Karpas-422 (cell line): ENCODE measurements around the gene UBTD2. TPM values are rescaled to one million over a fixed set of nuclear protein-coding genes. Genes with fewer than 3 reads are reported as not detected.
A peak's percentile ranks its signal among the peaks of the same experiment; 100 is the strongest.

ENCODE experiments used
- DNase-seq: peaks from one replicate; pipeline ENCODE4 v3.0.0-alpha.2; 2015
- H2AFZ ChIP-seq: fragments of 200-600 bp; sonication (generic); 2 replicates; pipeline ENCODE4 v1.6.1; 2014; ENCODE audit warnings: antibody characterized with exemption, low read length, mixed read lengths
- H3K27ac ChIP-seq: fragments of 200-600 bp; sonication (generic); 2 replicates; pipeline ENCODE4 v1.5.1; 2014; ENCODE audit warnings: mild to moderate bottlenecking, low read length, moderate library complexity
- H3K27me3 ChIP-seq: fragments of 200-600 bp; sonication (generic); 2 replicates; pipeline ENCODE4 v1.6.1; 2014; ENCODE audit warnings: low read length, mixed read lengths
- H3K36me3 ChIP-seq: fragments of 200-600 bp; sonication (generic); 2 replicates; pipeline ENCODE4 v1.6.1; 2014; ENCODE audit warnings: low read length, mixed read lengths; ENCODE audit not compliant: insufficient read depth
- H3K4me1 ChIP-seq: fragments of 200-600 bp; sonication (generic); 2 replicates; pipeline ENCODE4 v1.6.1; 2014; ENCODE audit warnings: mild to moderate bottlenecking, low read length, mixed read lengths
- H3K4me2 ChIP-seq: fragments of 200-600 bp; sonication (generic); 2 replicates; pipeline ENCODE4 v1.6.1; 2014; ENCODE audit warnings: low read length, low read depth, mild to moderate bottlenecking; ENCODE audit not compliant: poor library complexity, severe bottlenecking
- H3K4me3 ChIP-seq: fragments of 200-600 bp; sonication (generic); 2 replicates; pipeline ENCODE4 v1.5.1; 2014; ENCODE audit warnings: mild to moderate bottlenecking, antibody characterized with exemption, low read length, mixed read lengths
- H3K79me2 ChIP-seq: fragments of 200-600 bp; sonication (generic); 2 replicates; pipeline ENCODE4 v1.6.1; 2014; ENCODE audit warnings: mild to moderate bottlenecking, low read length, mixed read lengths
- H3K9ac ChIP-seq: fragments of 200-600 bp; sonication (generic); 2 replicates; pipeline ENCODE4 v1.6.0; 2014; ENCODE audit warnings: low read length
- H3K9me2 ChIP-seq: fragments of 200-600 bp; sonication (generic), shearing (Covaris generic); replicated peaks from 2 replicates; pipeline ENCODE4 v1.6.0; 2014; ENCODE audit warnings: mild to moderate bottlenecking, low read length, moderate library complexity; ENCODE audit not compliant: insufficient read depth
- H3K9me3 ChIP-seq: fragments of 300-700, 200-600 bp; sonication (generic); 2 replicates; pipeline ENCODE4 v1.6.1; 2014; ENCODE audit warnings: low read length, mixed read lengths
- H4K20me1 ChIP-seq: fragments of 200-600 bp; sonication (generic); 2 replicates; pipeline ENCODE4 v1.6.1; 2014; ENCODE audit warnings: mild to moderate bottlenecking, antibody characterized with exemption, low read length, low read depth; ENCODE audit not compliant: insufficient read depth
- total RNA-seq: library from RNA; depleted of rRNA; stranded (reverse); fragments of >200 nt; shearing (Covaris generic); gene quantifications from 2 replicates; pipeline ENCODE4 v1.2.3, GENCODE V29; 2014; ENCODE audit warnings: low replicate concordance

The UBTD2 gene
- total RNA-seq, 1 experiment from 2014 or later: 15.1 TPM

DNA sequence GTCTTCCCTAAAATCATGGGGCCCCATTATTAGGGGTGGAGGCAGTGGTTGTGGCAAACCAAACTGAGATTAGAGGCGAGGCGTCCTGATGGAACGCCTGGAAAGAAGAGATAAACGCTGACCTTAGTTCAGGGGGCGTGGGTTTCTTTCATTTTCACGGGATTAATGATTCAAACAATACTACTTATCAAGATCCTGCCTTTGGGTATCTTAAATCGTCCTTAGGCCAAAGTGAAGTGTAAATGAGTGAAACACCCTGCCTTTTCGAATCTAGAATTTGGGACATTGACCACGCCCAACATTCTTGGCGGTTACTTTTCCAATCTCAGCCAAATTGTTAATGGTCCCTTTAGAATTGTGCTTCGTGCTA lies 1.0 kb upstream of the UBTD2 start:
- no peaks in the 10 kb centered on the region for H3K9me2 ChIP-seq
- H3K9me3 ChIP-seq: no peaks in the 10 kb centered on the region
- peaks cover 29% of the 10 kb centered on the region for H3K4me1 ChIP-seq
- peak overlapping the region; percentile 75 for H3K4me3 ChIP-seq
- DNase-seq: no peak
- no peak overlapping the region for H3K27ac ChIP-seq
- peak overlapping the region; percentile 90 for H3K4me2 ChIP-seq
- peaks cover under 1% of the 10 kb centered on the region; the same call in 1 of the 2 replicates for H3K36me3 ChIP-seq
- H3K27me3 ChIP-seq: no peaks in the 10 kb centered on the region
- peaks cover 39% of the 10 kb centered on the region for H3K79me2 ChIP-seq
- H2AFZ ChIP-seq: peak overlapping the region; percentile 98
- no peaks in the 10 kb centered on the region for H4K20me1 ChIP-seq
- peak overlapping the region; percentile 85 for H3K9ac ChIP-seq

- no peaks in the 10 kb centered on the region for H3K9me2 ChIP-seq
- peak overlapping the region; percentile 98 for H2AFZ ChIP-seq
- peak overlapping the region; percentile 93 for H3K4me3 ChIP-seq
- H3K4me1 ChIP-seq: peaks cover 29% of the 10 kb centered on the region
- no peak overlapping the region for H3K27ac ChIP-seq
- DNase-seq: peak; percentile 93
- no peaks in the 10 kb centered on the region for H3K27me3 ChIP-seq
- H3K9me3 ChIP-seq: no peaks in the 10 kb centered on the region
- H3K79me2 ChIP-seq: peaks cover 44% of the 10 kb centered on the region
- H3K36me3 ChIP-seq: peaks cover 6% of the 10 kb centered on the region; the same call in 1 of the 2 replicates
- peak overlapping the region; percentile 98 for H3K4me2 ChIP-seq
- no peaks in the 10 kb centered on the region for H4K20me1 ChIP-seq
- H3K9ac ChIP-seq: peak overlapping the region; percentile 85
Observed at GRCh38 chr5:172283862-172284610, 472 bp upstream of the UBTD2 start.

DNA sequence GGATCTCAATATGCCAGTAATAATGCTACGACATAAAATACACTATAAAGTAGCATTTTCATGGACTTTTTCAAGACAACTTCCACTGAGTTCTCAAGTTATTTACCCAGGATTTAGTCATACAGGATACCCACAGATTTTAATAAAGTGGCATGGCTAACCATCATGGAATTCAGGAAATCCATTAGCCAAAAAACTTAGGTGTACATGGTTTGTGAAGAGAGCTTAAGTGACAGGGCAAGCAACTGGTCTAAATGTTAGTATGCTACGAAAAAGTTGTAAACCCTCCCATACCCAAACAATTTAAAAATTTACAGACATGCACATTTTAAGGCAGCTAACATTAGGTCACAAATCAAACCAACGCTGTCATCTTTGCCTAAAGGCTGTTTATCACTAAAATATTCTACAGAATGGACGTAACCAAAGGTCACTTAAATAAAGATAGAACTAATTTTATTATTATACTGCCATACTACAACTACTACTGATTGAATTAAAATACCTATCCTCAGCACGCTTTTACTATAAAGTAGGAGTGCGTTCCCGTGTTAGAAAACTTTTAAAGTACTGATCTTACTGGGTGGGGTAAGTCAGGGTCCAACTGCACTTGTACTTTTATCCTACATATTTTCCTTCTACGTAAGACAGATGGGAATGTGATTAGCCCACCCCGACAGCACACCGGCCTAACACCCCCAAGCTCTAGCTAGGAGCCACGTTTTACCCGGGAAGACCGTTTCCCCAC lies 1.1 kb downstream of the UBTD2 start:
- no peak for DNase-seq
- Histone ChIP-seq H3K27me3 (no peaks in the 10 kb centered on the region), H3K9ac (peak overlapping the region; percentile 85), H3K79me2 (peaks cover 60% of the 10 kb centered on the region), H3K9me2 (no peaks in the 10 kb centered on the region), H4K20me1 (peaks cover 4% of the 10 kb centered on the region; the same call in 1 of the 2 replicates), H3K9me3 (no peaks in the 10 kb centered on the region), H3K27ac (no peak overlapping the region), H2AFZ (no peak overlapping the region), H3K4me1 (peaks cover 29% of the 10 kb centered on the region), H3K4me3 (peak overlapping the region; percentile 93), H3K36me3 (peaks cover 8% of the 10 kb centered on the region; the same call in 1 of the 2 replicates), H3K4me2 (peak overlapping the region; percentile 98)

DNA sequence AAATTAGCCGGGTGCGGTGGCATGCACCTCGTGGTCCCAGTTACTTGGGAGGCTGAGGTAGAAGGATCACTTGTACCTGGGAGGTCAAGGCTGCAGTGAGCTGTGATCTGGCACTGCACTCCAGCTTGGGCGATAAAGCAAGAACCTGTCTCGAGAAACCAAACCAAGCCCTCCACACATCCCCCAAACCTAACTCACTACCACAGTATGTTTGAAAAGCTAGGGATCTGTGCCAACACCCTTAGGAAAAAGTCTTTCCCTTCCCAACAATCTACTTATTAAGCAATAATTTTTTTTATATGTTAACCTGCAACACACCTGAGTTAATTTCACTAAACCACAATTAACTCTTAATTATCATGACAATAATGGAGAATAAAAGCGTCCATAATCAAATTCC lies 2.2 kb downstream of the UBTD2 start:
- peak overlapping the region; percentile 98 for H3K4me2 ChIP-seq
- H3K9me2 ChIP-seq: no peaks in the 10 kb centered on the region
- H3K79me2 ChIP-seq: peaks cover 71% of the 10 kb centered on the region
- H3K27me3 ChIP-seq: no peaks in the 10 kb centered on the region
- no peak overlapping the region for H2AFZ ChIP-seq
- no peak overlapping the region for H3K27ac ChIP-seq
- peaks cover 8% of the 10 kb centered on the region; the same call in 1 of the 2 replicates for H3K36me3 ChIP-seq
- peak overlapping the region; percentile 93 for H3K4me3 ChIP-seq
- H3K9me3 ChIP-seq: no peaks in the 10 kb centered on the region
- H4K20me1 ChIP-seq: peaks cover 4% of the 10 kb centered on the region; the same call in 1 of the 2 replicates
- H3K9ac ChIP-seq: peak overlapping the region; percentile 85
- no peak for DNase-seq
- H3K4me1 ChIP-seq: peaks cover 32% of the 10 kb centered on the region

- Histone ChIP-seq H3K79me2 (peaks cover 75% of the 10 kb centered on the region), H3K27ac (no peak overlapping the region), H3K9me3 (no peaks in the 10 kb centered on the region), H2AFZ (no peak overlapping the region), H3K4me2 (peak overlapping the region; percentile 98), H3K27me3 (no peaks in the 10 kb centered on the region), H3K4me1 (peaks cover 36% of the 10 kb centered on the region), H3K9me2 (no peaks in the 10 kb centered on the region), H3K4me3 (peak overlapping the region; percentile 93; the same call in 1 of the 2 replicates), H3K9ac (no peak overlapping the region), H3K36me3 (peaks cover 8% of the 10 kb centered on the region; the same call in 1 of the 2 replicates), H4K20me1 (peaks cover 4% of the 10 kb centered on the region; the same call in 1 of the 2 replicates)
- no peak for DNase-seq
Observed at GRCh38 chr5:172280929-172281328, 2.6 kb downstream of the UBTD2 start.

- no peaks in the 10 kb centered on the region for H3K9me2 ChIP-seq
- H3K36me3 ChIP-seq: peaks cover 8% of the 10 kb centered on the region; the same call in 1 of the 2 replicates
- H3K9me3 ChIP-seq: no peaks in the 10 kb centered on the region
- peaks cover 4% of the 10 kb centered on the region; the same call in 1 of the 2 replicates for H4K20me1 ChIP-seq
- peaks cover 81% of the 10 kb centered on the region for H3K79me2 ChIP-seq
- no peak overlapping the region for H3K27ac ChIP-seq
- peaks cover 40% of the 10 kb centered on the region for H3K4me1 ChIP-seq
- no peak overlapping the region for H2AFZ ChIP-seq
- H3K27me3 ChIP-seq: no peaks in the 10 kb centered on the region
- no peak overlapping the region for H3K9ac ChIP-seq
- no peak overlapping the region for H3K4me3 ChIP-seq
- no peak for DNase-seq
- H3K4me2 ChIP-seq: no peak overlapping the region
Observed at GRCh38 chr5:172280317-172280716, 3.2 kb downstream of the UBTD2 start.

DNA sequence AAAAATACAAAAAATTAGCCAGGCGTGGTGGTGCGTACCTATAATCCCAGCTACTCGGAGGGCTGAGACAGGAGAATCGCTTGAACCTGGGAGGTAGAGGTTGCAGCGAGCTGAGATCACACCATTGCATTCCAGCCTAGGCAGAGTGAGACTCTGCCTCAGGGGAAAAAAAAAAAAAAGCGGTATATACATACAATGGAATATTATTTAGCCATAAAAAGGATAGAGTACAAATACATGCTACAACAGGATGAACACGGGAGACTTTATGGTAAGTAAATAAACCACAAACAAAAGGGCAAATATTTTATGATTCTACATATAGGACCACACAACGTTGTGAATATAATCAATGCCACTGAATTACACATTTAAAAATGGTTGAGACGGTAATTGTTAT lies 5.2 kb downstream of the UBTD2 start:
- no peaks in the 10 kb centered on the region for H3K9me2 ChIP-seq
- no peak overlapping the region for H3K9ac ChIP-seq
- no peak overlapping the region for H3K4me2 ChIP-seq
- H3K36me3 ChIP-seq: peaks cover 8% of the 10 kb centered on the region; the same call in 1 of the 2 replicates
- no peaks in the 10 kb centered on the region for H3K27me3 ChIP-seq
- H3K4me3 ChIP-seq: no peak overlapping the region
- H3K9me3 ChIP-seq: no peaks in the 10 kb centered on the region
- peaks cover 100% of the 10 kb centered on the region for H3K79me2 ChIP-seq
- H4K20me1 ChIP-seq: peaks cover 4% of the 10 kb centered on the region; the same call in 1 of the 2 replicates
- DNase-seq: no peak
- H3K27ac ChIP-seq: no peak overlapping the region
- peaks cover 47% of the 10 kb centered on the region for H3K4me1 ChIP-seq
- no peak overlapping the region for H2AFZ ChIP-seq

DNA sequence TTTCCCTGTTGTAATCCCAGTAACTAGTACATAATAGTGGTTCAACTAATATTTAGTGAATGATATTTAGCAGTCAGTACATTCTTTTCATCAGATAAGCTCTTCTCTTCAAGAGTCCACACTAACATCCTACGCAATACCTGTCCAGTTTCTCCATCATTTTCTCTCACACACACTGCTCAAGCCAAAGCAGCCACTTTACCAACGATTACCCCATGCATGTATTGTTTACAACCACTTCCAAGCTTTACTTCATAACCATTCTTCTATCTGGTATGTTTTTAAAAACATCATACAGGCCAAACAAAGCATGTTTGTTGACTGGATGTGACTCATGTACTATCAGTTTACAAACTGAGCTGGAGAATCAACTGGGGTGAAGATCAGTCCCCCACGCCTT lies 7.3 kb downstream of the UBTD2 start:
- H3K36me3 ChIP-seq: peaks cover 8% of the 10 kb centered on the region; the same call in 1 of the 2 replicates
- no peak overlapping the region for H3K4me2 ChIP-seq
- no peak overlapping the region for H3K4me3 ChIP-seq
- H3K27ac ChIP-seq: no peak overlapping the region; the same call in 1 of the 2 replicates
- H3K4me1 ChIP-seq: peaks cover 53% of the 10 kb centered on the region
- H4K20me1 ChIP-seq: peaks cover 4% of the 10 kb centered on the region; the same call in 1 of the 2 replicates
- H3K27me3 ChIP-seq: no peaks in the 10 kb centered on the region
- DNase-seq: no peak
- peaks cover 99% of the 10 kb centered on the region for H3K79me2 ChIP-seq
- H3K9ac ChIP-seq: no peak overlapping the region
- H3K9me2 ChIP-seq: no peaks in the 10 kb centered on the region
- no peaks in the 10 kb centered on the region for H3K9me3 ChIP-seq
- H2AFZ ChIP-seq: no peak overlapping the region
